Activated T-cell treated with anti-CD3 and anti-CD28 coated beads, Interleukin-2, amount 50 U/mL, for 1 hour (primary cell): Measurements from ENCODE around the gene NSMF.

Source experiments
- DNase-seq: peaks from one replicate; pipeline ENCODE4 v3.0.0-alpha.2; 2020

Gene NSMF

DNA sequence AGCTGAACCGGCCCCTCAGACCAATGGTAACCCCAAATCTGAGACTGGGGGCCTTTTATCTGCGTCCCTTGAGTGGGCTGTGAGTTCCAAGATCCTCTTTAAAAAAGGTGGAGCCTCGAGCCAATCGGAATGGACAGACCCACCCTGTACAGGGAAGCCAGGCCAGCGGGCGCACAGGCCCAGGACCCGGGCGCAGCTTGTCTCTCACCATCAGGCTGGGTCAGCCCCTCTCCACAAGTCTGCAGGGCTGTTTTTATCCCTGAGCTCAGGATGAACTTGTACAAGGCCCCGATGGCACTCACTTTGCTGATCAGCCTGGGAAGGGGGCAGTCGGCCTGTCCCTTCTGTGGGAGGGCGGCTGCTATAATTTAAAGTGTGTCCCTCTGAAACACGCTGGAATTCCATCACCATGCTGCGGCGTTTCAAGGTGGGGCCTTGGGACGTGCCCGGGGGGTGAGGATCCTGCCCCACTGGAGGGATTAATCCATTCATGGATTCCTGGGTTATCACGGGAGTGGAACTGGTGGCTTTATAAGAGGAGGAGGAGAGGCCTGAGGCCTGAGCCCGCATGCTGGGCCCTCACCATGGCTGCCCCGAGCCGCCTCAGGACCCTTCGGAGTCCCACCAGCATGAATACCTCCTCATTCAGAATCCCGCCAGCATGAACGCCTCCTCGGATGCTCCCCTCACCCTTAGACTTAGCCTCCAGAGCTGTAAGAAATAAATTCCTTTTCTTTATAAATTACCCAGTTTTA is 50.3 kb downstream of the NSMF start:
- DNase-seq, result no peak

DNA sequence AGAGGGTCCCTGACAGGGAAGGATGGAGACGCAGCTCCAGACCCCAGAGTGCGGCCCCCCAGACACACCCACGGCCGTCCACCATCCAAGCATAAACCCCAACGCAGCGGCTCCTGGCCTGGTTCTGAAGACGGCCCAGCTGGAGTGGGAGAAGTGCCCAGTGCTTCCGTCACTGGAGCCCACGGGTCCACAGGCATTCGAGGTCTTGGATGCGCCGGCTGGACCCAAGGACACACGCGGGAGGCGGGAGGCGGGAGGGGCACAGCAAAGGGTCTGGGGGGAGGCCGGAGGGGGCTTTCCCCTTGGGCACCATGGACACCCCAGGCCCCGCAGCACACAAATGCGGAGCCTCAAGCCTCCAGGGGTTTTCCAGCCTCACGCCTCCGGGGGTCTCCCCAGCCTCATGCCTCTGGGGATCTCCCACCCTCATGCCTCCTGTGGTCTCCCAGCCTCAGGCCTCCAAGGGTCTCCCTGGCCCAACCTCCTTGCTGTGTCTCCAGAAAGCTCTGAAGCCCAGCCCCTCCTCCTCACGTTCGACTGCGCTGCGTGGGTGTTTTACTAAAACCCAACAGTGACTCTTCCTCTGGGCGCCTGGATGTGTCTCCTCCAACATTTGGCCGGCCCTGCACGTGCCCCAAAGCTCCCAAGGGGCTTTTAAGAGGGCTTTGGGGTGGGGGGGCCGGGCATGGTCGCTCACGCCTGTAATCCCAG is 51.4 kb downstream of the NSMF start:
- DNase-seq, result no peak

GRCh38 chr9:137406876-137407589 is 52.1 kb downstream of the NSMF start:
- DNase-seq, result peak; percentile 75

- no peak for DNase-seq
Observed at GRCh38 chr9:137406085-137406760, 52.9 kb downstream of the NSMF start.

DNA sequence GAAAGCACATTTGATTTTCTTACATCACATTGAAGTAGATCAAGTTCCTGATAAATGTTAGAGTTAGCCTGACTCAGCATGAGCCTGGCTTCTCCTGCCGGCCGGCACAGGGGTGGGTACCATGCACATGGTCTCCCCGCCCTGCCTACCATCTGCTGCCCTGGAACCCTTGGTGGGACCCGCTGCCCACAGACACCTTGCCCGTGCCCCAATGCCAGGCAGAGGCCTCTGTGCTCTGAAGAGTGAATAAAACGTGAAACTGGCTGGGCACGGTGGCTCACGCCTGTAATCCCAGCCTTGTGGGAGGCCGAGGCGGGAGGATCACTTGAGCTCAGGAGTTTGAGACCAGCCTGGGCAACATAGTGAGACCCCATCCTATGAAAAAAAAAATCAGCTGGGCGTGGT is 53.5 kb downstream of the NSMF start:
- no peak for DNase-seq

- no peak for DNase-seq
Observed at GRCh38 chr9:137404961-137405567, 54.1 kb downstream of the NSMF start.

- no peak for DNase-seq
Observed at GRCh38 chr9:137403269-137403668, 55.9 kb downstream of the NSMF start.

- DNase-seq, result no peak
Observed at GRCh38 chr9:137402746-137403145, 56.4 kb downstream of the NSMF start.

DNA sequence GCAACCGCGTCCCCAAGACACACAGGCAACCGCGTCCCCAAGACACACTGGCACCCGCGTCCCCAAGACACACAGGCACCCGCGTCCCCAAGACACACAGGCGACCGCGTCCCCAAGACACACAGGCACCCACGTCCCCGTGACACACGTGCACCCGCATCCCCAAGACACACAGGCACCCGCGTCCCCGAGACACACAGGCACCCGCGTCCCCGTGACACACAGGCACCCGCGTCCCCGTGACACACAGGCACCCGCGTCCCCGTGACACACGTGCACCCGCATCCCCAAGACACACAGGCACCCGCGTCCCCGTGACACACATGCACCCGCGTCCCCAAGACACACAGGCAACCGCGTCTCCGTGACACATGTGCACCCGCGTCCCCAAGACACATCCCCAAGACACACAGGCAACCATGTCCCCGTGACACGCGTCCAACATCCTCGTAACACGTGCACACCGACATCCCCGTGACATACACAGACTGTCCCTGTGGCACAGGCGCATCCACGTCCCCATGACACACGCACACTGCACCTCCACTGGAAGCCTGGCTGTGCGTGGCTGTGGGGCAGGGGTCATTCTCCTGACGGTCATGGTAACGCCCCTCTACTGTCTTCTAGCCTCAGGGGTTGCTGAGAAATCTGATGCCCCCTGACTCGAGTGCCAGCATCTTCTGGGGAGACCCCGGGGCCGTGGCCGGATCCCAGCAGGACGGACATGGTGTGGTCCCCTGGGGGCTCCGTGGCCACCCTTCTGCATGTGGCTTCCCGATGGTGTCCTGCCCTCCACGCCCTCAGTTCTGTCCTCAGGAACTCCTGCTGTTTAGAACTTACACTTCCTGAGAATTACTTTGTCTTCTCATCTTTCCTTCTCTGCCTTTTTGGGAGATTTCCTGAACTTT is 60.3 kb downstream of the NSMF start:
- DNase-seq, result no peak

DNA sequence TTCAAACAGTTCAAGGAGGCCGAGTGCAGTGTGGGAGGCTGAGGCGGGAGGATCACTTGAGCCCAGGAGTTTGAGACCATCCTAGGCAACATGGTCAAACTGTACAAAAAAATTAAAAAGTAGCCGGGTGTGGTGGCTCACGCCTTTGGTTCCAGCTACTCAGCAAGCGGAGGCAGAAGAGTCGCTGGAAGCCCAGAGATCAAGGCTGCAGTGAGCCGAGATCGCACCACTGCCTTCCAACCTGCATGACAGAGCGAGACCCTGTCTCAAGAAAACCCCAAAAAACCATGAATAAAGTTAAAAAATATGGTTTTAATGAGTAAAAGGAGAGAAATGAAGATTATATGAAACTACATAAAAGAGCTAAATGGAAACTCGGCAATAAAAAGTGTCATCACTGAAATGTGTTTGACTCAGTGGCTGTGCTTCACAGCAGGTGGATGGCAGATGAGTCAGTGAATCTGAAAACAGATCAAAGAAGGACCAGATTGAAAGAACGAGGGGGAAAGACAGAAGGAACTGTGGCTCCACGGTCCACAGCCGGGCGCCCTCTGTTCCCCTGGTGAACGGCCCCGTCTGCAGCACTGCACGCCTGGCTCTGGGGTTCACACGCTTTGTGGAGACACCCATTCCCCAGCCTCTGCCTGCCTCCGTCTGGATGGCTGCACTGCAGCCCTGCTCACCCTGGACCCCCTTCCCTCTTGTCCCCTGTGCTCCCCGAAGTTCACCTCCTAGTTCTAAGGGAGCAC is 61.3 kb downstream of the NSMF start:
- DNase-seq, result no peak
